NCI-H128 (cell line): ENCODE data around the gene LEP.

Source experiments
- DNase-seq: peaks from one replicate; lab custom pipeline; 2025; ENCODE audit not compliant: unreplicated experiment; lab: John Stamatoyannopoulos, UW

The LEP gene

DNA sequence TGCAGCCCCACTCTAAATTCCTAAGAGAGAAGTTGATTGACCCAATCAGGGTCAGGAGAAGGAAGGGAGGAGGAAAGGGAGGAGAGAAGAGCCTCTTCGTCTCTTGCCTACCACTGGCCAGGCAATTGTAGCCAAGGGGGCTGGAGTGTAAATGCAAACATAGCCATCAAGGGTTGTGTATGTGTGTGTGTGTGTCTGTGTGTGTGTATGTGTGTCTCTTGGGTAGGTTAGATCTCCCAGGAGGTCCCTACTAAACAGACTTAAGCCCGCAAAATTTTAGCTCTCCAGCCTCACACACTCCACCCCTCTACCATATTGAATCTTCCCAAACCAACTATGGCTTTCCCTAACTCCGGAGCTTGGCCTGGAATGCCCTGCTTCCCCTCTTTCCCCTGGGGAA is 3.8 kb downstream of the LEP start:
- no peak for DNase-seq

DNA sequence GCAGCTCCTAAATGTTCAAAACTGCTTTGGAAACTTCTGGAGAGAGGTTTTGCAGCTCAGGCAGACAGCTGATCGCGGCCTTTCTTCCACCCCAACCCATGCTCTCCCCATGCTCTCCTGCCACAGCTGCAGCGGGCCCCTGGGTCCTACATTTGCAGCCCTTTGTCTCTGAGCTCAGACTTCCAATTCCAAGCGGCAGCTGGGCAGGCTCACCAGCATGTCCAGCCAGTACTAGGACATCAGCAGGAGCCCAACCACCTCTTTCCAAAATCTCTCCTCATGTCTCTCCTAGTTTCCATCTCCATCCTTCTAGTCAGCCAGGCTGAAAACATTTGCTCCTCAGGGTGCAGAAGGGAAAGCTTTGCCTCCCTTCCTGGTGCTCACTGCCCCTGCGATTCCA is 6.0 kb downstream of the LEP start:
- DNase-seq, result no peak

DNA sequence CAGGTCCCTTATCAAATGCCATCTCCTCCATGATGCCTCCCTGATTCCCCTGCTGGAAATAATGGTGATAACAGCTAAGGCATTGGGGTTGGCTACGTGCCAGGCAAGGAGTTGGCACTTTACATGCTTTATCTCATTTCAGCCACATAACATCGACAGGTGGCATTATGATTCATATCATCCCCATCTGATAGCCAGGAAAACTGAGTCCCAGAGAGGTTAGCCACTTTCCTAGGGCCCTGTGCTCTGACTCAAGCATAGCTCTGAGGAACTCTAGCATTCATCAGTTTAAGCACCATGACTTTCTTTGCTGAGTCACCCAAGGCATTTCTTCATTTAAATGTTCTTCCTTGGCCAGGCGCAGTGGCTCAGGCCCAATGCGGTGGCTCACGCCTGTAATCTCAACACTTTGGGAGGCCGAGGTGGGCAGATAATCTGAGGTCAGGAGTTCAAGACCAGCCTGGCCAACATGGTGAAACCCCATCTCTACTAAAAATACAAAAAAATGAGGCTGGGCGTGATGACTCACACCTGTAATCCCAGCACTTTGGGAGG is 6.6 kb downstream of the LEP start:
- no peak for DNase-seq

DNA sequence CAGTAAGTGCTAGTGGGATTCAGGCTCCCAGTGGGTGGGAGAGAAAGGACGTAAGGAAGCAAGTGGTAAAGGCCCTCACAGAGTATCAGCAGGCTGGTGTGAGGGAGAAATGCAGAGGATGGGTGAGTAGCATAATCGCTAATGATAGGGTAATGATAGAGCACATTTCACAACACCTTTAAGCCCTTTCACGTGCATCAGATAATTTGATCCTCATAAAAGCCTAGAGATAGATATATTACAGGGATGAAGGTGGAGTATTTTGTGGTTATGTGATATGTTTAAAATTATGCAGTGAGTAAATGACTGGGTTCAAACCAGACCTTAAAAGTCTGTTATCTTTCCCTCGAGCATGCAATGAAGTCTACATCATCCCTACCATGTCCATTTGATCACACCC is 10.3 kb downstream of the LEP start:
- no peak for DNase-seq

DNA sequence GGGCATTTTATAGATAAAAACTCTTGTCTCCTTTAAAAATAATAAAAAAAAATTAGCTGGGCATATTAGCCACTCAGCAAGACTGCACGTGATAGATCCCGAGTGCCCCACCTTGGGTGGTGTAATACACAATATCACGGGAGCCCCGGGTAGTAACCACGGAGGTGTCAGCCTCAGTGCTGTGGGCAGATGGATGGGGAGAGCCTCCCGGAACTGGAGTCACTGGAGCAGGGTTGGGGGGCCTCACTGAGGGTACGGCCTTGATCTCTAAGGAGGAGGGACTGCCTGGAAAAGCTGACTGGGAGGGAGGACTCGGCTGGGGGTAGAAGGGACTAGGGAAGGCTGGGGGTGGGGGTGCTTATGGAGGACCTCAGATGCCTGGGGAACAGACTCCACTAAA is 12.6 kb downstream of the LEP start:
- no peak for DNase-seq

DNA sequence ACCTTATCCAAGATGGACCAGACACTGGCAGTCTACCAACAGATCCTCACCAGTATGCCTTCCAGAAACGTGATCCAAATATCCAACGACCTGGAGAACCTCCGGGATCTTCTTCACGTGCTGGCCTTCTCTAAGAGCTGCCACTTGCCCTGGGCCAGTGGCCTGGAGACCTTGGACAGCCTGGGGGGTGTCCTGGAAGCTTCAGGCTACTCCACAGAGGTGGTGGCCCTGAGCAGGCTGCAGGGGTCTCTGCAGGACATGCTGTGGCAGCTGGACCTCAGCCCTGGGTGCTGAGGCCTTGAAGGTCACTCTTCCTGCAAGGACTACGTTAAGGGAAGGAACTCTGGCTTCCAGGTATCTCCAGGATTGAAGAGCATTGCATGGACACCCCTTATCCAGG is 13.4 kb downstream of the LEP start:
- no peak for DNase-seq

DNA sequence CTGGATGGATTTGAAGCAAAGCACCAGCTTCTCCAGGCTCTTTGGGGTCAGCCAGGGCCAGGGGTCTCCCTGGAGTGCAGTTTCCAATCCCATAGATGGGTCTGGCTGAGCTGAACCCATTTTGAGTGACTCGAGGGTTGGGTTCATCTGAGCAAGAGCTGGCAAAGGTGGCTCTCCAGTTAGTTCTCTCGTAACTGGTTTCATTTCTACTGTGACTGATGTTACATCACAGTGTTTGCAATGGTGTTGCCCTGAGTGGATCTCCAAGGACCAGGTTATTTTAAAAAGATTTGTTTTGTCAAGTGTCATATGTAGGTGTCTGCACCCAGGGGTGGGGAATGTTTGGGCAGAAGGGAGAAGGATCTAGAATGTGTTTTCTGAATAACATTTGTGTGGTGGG is 14.2 kb downstream of the LEP start:
- no peak for DNase-seq

DNA sequence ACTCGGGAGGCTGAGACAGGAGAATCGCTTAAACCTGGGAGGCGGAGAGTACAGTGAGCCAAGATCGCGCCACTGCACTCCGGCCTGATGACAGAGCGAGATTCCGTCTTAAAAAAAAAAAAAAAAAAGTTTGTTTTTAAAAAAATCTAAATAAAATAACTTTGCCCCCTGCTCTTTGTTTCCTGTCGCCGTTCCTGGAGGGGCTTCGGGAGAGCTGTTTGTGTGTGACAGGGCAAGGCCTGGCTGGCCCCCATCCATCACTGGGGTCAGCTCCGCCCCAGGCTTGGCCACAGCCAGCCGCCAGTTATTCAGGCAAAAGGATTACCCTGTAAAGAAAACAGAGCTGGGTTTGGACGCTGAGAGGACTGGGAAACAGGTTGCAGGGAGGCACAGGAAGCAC is 16.4 kb downstream of the LEP start:
- no peak for DNase-seq

DNA sequence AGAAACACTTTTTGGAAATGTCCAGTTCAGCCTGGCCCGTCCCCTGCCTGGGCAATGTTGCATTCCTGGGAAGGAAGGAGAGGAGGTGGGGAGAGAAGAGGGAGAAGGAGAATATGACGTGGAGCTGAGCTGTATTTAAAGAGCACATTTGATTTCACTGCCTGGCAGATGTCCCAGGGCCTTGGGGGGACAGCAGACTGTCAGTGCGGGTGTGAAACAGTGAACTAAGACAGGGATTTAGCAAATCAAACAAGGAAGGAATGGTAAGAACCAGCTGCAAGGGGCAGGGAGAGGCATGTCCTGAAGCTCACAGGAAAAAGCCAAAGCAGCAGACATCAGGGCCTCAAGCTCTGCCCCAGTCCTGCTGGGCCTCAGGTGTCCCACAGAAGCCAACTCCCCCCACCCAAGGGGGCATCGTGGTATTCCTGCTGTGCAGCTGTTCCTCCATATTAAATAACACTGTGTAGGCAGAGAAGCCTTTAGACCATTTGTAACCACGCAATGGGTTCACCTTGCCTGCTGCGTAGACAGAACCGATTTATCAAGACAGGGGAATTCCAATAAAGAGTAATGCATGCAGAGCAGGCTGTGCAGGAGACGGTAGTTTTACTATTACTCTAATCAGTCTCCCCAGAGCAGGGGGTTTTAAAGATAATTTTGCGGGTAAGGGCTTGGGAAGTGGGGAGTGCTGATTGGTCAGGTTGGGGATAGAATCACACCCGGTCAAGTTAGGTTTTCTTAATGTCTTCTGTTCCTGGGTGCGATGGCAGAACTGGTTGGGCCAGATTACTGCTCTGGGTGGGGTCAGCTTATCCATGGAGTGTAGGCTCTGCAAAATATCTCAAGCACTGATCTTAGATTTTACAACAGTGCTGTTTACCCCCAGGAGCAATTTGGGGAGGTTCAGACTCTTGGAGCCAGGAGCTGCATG is 18.3 kb downstream of the LEP start:
- no peak for DNase-seq

DNA sequence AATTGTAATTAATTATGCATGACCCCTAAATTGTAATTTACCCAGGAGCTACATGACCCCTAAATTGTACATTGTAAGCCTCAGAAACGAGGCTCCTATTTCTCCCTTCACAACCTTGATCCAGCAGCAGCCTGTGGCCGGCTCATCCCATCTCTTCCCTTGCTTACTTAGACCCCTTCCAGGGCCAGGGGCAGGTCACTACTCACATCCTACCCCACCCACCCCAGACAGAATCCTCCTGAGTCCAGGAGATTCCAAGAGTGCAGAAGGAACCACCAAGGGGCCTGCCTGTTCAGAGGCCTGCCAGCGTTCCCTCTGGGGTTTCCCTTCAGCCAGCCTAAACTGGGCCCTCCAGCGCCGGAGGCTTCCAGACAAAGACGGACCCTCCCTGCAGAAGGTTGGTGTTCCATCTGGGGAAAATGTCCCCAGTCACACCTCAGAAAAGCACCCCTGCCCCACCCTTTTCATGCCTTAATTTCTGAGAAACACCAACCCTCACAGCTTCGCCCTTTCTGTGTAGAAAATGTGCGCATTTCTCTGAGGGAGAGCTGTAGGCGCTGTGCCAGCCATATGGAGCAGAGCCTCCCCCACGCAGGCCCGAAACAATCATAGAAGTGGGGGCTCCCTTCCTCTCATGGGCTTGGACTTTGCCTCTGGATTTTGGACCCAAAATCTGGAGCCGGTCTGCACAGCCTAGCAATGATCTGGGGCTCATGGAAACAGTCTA is 19.2 kb downstream of the LEP start:
- DNase-seq, result no peak

DNA sequence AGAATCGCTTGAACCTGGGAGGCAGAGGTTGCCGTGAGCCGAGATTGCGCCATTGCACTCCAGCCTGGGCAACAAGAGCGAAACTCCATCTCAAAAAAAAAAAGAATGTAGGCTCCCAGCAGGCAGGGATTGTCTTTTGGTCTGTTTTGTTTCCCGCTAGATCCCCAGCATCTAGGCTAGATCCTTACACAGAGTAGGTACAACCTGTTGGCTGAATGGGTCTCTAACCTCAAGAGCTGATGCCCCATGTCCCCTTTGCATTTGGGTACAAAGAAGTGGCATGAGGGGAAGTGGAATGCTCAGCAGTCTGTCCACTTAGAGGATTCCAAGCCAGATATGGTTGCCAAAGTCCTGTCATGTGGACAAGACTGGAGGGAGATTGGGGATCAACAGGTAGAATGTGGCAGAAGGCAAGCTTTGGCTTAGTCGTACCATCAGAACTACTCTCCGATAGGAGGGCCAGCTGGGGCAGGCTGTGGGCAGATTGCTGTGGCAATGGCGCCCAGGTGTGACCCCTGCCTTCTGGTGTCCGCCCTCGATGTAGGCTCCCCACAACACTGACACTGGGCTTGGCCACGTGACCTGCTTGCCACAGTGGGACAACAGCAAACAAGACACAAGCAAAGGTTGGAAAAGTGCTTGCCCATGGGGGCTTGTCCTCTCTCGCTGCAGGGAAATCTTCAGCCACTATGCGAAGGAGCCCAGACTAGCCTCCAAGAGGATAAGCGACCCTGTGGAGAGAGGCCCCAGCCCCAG is 21.4 kb downstream of the LEP start:
- no peak for DNase-seq

DNA sequence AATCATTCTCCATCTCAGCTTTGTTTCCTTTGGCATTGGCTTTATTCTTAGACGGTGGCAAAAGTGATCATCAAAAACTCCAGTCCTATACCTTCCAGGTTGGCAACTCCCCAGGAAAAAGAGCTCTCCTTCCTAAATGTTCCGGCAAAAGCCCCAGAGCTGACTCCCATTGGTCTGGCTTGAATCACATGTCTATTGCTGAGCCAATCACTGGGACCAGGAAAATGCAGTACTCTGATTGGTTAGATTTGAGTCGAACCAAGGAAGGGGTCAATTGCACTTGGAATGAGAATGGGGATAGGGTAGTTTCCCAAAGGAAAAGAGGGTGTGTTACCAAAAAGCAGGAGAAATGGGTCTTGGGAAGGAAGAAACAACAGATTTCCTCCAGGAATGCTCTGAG is 22.3 kb downstream of the LEP start:
- no peak for DNase-seq

DNA sequence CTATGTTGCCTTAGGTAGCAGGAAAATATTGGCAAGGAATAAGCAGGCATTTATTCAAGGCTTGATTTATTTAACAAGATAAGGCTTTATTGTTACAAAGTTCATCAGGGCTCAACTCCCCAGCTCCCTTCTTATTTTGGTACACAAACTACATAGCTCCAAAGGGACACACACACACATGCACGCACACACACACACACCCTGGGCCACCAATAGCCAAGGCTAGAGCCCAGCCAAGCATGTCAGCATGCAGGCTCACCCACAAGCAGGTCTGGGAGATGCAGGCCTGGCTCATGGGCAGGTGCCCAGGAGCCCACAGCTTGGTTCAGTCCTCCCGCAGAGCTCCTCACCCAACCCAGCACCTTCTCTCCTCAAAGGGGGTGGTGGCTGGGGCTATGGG is 23.4 kb downstream of the LEP start:
- DNase-seq, result no peak

DNA sequence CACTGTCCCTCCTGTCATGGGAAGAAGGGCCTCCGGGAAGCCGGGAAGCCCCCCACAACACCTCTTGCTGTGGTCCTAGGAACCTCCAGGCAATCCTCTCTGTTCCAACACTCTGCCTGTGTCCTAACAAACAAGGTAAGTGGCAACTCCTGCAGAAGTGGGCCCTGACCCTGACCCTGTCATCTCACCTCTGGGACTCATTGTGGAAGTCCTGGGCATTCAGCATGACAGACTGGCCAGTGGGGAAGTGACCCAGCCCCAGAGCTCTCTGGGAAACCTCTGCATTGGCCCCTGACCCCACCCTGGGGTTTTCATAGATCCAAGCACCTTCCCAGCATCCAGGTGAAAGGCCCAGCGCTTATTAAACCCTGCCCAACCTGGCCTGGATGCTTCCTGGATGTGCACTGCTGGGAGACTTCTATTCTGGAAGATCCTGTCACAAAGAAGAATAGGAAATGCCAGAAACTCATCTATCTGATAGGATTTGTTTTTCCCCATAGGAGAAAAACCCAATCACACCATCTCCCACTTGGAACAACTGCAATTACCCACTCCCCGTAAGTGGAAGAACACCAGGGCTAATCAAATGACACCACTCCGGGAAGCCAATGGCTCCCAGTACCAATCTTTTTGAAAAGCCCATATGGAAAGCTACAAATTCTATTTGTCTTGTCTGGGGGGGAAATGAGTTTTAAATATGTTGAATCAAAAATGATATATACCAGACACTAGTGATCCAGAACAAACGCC is 24.3 kb downstream of the LEP start:
- no peak for DNase-seq

DNA sequence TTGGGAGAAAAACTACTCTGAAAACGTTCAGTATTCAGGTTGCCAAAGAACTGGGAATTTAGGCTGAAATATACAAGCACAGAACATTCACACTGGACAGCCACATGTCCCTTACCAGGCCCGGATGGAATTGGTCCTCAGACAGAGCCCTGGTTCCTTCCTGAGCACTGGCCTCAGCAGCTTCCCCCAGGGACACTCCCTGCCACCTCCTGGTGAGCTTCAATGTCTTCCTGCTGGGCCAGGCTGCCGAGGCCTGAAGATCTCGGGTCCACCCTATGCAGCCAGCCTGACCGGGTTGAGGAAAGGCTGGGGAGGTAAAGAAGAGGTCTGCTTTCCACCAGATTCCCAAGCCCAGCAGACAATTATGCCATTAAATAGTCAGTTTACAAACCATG is 24.8 kb downstream of the LEP start:
- no peak for DNase-seq

DNA sequence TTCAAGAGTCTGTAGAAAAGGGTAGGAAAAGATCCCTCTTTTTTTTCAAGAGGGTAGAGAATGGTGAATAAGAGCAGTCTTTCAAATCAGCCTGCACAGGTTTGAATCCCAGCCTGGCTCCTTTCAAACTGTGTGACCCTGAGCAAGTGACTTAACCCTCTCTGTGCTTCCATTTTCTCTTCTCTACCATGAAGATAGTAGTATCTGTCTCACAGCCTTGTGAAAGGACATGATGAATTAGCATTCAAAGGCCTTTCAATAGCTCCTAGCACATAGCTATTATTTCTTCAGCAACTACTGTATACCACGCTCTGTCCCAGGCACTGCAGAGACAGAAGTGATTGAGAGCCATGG is 25.4 kb downstream of the LEP start:
- DNase-seq, result no peak

DNA sequence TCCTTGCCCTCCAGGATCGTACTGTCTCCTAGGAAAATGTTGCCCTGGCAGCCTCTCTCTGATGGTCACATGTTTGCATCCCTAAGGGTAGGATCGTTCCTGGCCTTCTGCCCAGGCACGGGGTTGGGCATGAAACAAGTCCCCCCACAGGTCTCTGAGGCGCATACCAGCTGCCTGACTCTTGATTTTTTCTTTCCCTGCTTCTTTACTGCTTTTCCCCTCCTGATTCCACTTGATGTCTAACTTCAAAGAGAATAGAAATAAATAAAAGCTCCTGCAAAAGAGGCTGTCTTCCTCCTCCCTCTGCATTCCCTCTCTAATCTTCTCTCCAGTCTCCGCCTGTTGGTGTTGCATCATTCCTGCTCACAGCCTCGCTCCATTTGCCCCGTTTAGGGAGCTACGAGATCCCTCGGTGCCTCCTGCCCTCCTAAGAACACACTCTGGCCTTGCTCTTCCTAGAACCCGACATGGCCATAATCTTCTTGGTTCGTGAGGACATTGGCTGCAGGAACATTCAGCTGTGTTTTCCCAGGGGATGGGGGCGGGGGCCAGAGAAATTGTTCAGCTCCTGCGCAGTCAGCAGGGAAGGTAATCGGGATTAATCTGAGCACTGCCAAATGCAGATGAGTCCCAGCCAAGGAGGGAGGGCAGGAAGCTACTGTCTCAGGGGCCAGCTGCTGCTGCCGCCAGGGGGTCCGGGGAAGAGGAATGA is 26.0 kb downstream of the LEP start:
- peak; percentile 6 for DNase-seq

DNA sequence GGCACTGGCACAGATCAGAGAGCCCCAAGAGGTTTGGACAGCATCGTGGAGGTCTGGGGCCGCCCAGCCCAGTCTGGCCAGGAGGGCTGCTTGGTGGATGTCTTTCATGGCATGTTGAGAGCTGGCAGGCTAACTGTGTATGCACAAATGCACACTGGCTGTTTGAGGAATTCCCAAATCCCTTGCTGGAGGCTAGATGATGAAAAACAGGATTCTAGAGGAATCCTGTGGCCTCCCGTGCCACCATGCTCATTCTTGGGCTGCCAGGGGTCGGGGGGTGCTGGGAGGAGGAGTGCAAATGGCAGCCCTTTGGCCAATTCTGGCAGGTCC is 26.5 kb downstream of the LEP start:
- no peak for DNase-seq

DNA sequence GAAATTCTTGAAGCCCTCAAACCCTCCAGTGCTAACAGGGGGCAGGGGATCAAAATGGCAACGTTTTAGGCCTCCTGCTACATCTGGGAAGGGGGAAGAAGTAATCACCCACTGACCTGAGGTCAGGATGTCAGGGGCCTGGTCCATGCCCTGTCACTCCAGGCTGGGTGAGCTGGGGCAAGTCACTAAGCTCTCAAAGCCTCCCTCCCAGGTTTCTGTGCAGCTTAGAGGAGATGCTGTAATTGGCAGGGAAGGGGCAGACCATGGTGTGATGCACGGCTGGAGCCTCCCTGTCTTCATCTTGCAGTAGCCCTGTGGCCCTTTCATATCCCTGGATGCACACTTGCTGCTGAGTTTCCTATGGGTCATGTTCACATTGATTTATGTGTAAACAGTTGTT is 27.2 kb downstream of the LEP start:
- no peak for DNase-seq

DNA sequence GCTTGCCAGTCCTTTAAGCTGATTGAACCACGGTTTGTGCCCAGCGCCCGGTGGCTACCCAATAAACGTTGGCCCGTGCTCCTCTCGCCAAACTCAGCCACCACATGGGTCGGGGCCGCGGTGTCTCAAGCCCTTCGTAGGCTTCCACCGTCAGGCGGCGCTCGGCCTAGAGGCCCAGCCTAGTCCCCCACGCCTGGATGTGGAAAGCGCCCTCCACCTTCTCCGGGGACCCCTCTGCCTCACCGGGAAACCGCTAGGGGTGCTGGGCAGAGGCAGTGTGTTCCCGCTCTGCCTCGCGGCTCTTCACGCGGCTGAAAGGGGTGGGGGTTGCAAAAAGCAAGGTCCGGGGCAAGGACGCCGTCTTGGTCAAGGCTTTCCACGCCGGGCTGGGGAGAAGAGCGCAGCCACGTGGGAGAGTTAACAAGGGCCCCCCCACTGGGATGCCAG is 29.8 kb downstream of the LEP start:
- no peak for DNase-seq
